Keratinocyte (primary cell): ENCODE measurements around the gene RHOBTB1. TPM values are rescaled to one million over a fixed set of nuclear protein-coding genes. Genes with fewer than 3 reads are reported as not detected.

Experiments
- DNase-seq: peaks from one replicate; pipeline ENCODE4 v3.0.0-alpha.2; 2011; ENCODE audit warnings: low read depth, missing footprints, low spot score
- FAIRE-seq: peaks from 2 replicates; lab custom pipeline; 2011; peaks lifted over from hg19 to GRCh38; lab: Jason Lieb, UNC
- H2AFZ ChIP-seq: 2 replicates; pipeline ENCODE4 v1.6.0; 2012; ENCODE audit warnings: low read length, control low read depth, inconsistent platforms; ENCODE audit not compliant: control insufficient read depth
- H3K27ac ChIP-seq: 2 replicates; pipeline ENCODE4 v1.5.1; 2011; ENCODE audit warnings: low read length; ENCODE audit not compliant: control insufficient read depth, insufficient read depth
- H3K27me3 ChIP-seq: 3 replicates; pipeline ENCODE4 v1.6.0; 2011; ENCODE audit warnings: low read length; ENCODE audit not compliant: control insufficient read depth, insufficient read depth; ENCODE audit errors: extremely low read depth
- H3K36me3 ChIP-seq, 2 experiments: 2 replicates in 1 of 2; 3 replicates in 1 of 2; pipeline ENCODE4 v1.5.1; 2011; ENCODE audit warnings: low read length in 2 of 2, mild to moderate bottlenecking in 1 of 2; ENCODE audit not compliant: control insufficient read depth in 2 of 2, insufficient read depth in 2 of 2; ENCODE audit errors: extremely low read depth in 1 of 2
- H3K4me1 ChIP-seq: 3 replicates; pipeline ENCODE4 v1.5.1; 2011; ENCODE audit warnings: low read length; ENCODE audit not compliant: control insufficient read depth, insufficient read depth; ENCODE audit errors: extremely low read depth
- H3K4me2 ChIP-seq: 3 replicates; pipeline ENCODE4 v1.6.0; 2011; ENCODE audit warnings: low read depth, low read length; ENCODE audit not compliant: control insufficient read depth, insufficient read depth; ENCODE audit errors: extremely low read depth
- H3K4me3 ChIP-seq, 3 experiments: fragments of 200-600 bp in 1 of 3; sonication (generic) in 1 of 3; 2 replicates in 2 of 3; 3 replicates in 1 of 3; pipeline ENCODE4 v1.5.1; 2011 to 2016; ENCODE audit warnings: low read length in 3 of 3, mild to moderate bottlenecking in 3 of 3, control low read depth in 2 of 3, inconsistent platforms in 1 of 3, low read depth in 1 of 3, mixed read lengths in 1 of 3, mixed run types in 1 of 3, moderate library complexity in 1 of 3; ENCODE audit not compliant: control insufficient read depth in 2 of 3, insufficient read depth in 2 of 3; ENCODE audit errors: extremely low read depth in 1 of 3
- H3K79me2 ChIP-seq: 2 replicates; pipeline ENCODE4 v1.6.0; 2012; ENCODE audit warnings: low read length; ENCODE audit not compliant: control insufficient read depth, insufficient read depth
- H3K9ac ChIP-seq: 3 replicates; pipeline ENCODE4 v1.6.0; 2011; ENCODE audit warnings: low read length; ENCODE audit not compliant: control insufficient read depth, insufficient read depth; ENCODE audit errors: extremely low read depth
- H3K9me1 ChIP-seq: 3 replicates; pipeline ENCODE4 v1.6.0; 2011; ENCODE audit warnings: low read length; ENCODE audit not compliant: control insufficient read depth, insufficient read depth; ENCODE audit errors: extremely low read depth
- H3K9me3 ChIP-seq: 2 replicates; pipeline ENCODE4 v1.5.1; 2012; ENCODE audit warnings: low read depth, low read length; ENCODE audit not compliant: control insufficient read depth
- H4K20me1 ChIP-seq: 3 replicates; pipeline ENCODE4 v1.6.0; 2011; ENCODE audit warnings: low read length; ENCODE audit not compliant: control insufficient read depth, insufficient read depth; ENCODE audit errors: extremely low read depth
- EZH2 ChIP-seq: IDR thresholded peaks from one replicate; pipeline ENCODE4 v1.6.1; 2012; ENCODE audit warnings: inconsistent platforms, mild to moderate bottlenecking, low read length, moderate library complexity
- dilution Hi-C: fragments of 300-500 bp; cut with MboI; formaldehyde crosslinking; loops from one replicate; pipeline ENCODE4 v1.7.0; 2020; ENCODE audit warnings: low sequenced_read_pairs; ENCODE audit not compliant: extremely low pct_ligation_motif_present
- polyA plus RNA-seq, 5 experiments: library from polyadenylated mRNA; depleted of rRNA in 3 of 5; stranded (reverse) in 3 of 5; stranded (forward) in 1 of 5; unstranded in 1 of 5; fragments of >200 nt; gene quantifications; 1 replicate in 1 of 5; 2 replicates in 3 of 5; 3 replicates in 1 of 5; pipeline versions ENCODE4 v1.2.1 to v1.2.3, GENCODE V29; 2011 to 2012; ENCODE audit warnings: missing spikeins in 2 of 5, low read depth in 1 of 5, low replicate concordance in 1 of 5
- TF ChIP-seq, protein P1 (sequence below), 3 experiments: IDR thresholded peaks in 1 of 3; conservative IDR thresholded peaks in 1 of 3; optimal IDR thresholded peaks in 1 of 3; 2 replicates in 2 of 3; 3 replicates in 1 of 3; pipeline versions ENCODE3 to v1.5.1; 2011; ENCODE audit warnings: low read length in 3 of 3, mild to moderate bottlenecking in 3 of 3, moderate library complexity in 2 of 3, control low read depth in 1 of 3, inconsistent platforms in 1 of 3; ENCODE audit not compliant: insufficient read depth in 2 of 3; ENCODE audit errors: extremely low read depth in 1 of 3

RHOBTB1 gene
- polyA plus RNA-seq, 1 donor (not counting 4 experiments of a cell fraction or from before 2014, with no cell fraction given), result 4.6 TPM

DNA sequence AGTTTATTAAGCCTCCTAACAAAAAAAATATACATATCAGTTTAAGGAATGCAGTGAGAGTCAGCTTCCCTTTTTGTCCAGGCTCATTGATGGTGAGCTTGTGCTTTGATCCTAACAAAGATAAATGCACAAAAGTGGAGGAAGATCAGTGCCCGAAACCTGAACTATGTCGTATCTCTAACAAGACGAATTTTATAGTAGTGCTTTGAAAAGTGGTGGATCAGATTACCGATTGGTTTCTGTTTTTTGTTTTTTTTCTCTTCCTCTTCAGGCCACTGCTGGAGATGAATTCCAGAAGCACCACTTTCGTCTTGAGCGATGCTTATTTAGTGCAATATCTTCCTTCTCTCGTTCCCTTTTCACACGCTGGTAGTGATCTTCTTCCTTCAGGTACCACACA lies 72.8 kb downstream of the RHOBTB1 start:
- H3K36me3 ChIP-seq, result no peaks in the 10 kb centered on the region
- no peak overlapping the region for H3K27ac ChIP-seq
- no peaks in the 10 kb centered on the region for H3K79me2 ChIP-seq
- no peaks in the 10 kb centered on the region for H3K4me1 ChIP-seq
- H3K4me2 ChIP-seq, result no peak overlapping the region
- no peak overlapping the region for H3K9ac ChIP-seq
- DNase-seq (no peak), FAIRE-seq (no peak)
- H3K27me3 ChIP-seq, result no peaks in the 10 kb centered on the region
- dilution Hi-C loops, result no loop called here
- no peaks in the 10 kb centered on the region for H4K20me1 ChIP-seq
- no peaks in the 10 kb centered on the region for H3K9me1 ChIP-seq
- no peak for TF ChIP-seq EZH2
- TF ChIP-seq, protein P1, sequence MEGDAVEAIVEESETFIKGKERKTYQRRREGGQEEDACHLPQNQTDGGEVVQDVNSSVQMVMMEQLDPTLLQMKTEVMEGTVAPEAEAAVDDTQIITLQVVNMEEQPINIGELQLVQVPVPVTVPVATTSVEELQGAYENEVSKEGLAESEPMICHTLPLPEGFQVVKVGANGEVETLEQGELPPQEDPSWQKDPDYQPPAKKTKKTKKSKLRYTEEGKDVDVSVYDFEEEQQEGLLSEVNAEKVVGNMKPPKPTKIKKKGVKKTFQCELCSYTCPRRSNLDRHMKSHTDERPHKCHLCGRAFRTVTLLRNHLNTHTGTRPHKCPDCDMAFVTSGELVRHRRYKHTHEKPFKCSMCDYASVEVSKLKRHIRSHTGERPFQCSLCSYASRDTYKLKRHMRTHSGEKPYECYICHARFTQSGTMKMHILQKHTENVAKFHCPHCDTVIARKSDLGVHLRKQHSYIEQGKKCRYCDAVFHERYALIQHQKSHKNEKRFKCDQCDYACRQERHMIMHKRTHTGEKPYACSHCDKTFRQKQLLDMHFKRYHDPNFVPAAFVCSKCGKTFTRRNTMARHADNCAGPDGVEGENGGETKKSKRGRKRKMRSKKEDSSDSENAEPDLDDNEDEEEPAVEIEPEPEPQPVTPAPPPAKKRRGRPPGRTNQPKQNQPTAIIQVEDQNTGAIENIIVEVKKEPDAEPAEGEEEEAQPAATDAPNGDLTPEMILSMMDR (optimal IDR thresholded peaks at IDR 0.05 in 1 of 3, IDR thresholded peaks at IDR 0.05 in 1 of 3, conservative IDR thresholded peaks at IDR 0.05 in 1 of 3; ENCODE audit: extremely low read depth in 1 of 3, insufficient read depth in 2 of 3, low read length in 3 of 3), result no peak
- H3K9me3 ChIP-seq, result no peaks in the 10 kb centered on the region
- no peak overlapping the region for H3K4me3 ChIP-seq
- H2AFZ ChIP-seq, result no peak overlapping the region

GRCh38 chr10:60870803-60871202 lies 73.2 kb downstream of the RHOBTB1 start:
- Histone ChIP-seq H3K27me3 (no peaks in the 10 kb centered on the region), H4K20me1 (no peaks in the 10 kb centered on the region), H3K4me3 (no peak overlapping the region), H3K4me2 (no peak overlapping the region), H3K36me3 (no peaks in the 10 kb centered on the region), H3K27ac (no peak overlapping the region), H2AFZ (no peak overlapping the region), H3K4me1 (no peaks in the 10 kb centered on the region), H3K9me1 (no peaks in the 10 kb centered on the region), H3K79me2 (no peaks in the 10 kb centered on the region), H3K9me3 (no peaks in the 10 kb centered on the region), H3K9ac (no peak overlapping the region)
- TF ChIP-seq EZH2, result no peak
- TF ChIP-seq, protein P1 (optimal IDR thresholded peaks at IDR 0.05 in 1 of 3, IDR thresholded peaks at IDR 0.05 in 1 of 3, conservative IDR thresholded peaks at IDR 0.05 in 1 of 3; ENCODE audit: extremely low read depth in 1 of 3, insufficient read depth in 2 of 3, low read length in 3 of 3), result no peak
- dilution Hi-C loops, result no loop called here
- DNase-seq (no peak), FAIRE-seq (no peak)
